Naive B cell (primary cell): ENCODE measurements around the gene DOK1. TPM values are rescaled to one million over a fixed set of nuclear protein-coding genes. Genes with fewer than 3 reads are reported as not detected.

Experiments
- ATAC-seq, 2 donors: fragments of 150-1000 bp; cut with Tn5 transposase; 2 replicates each; pipeline ENCODE4 v1.10.0; 2021; ENCODE audit warnings: low read depth in 2 of 2, mild to moderate bottlenecking in 2 of 2, moderate library complexity in 2 of 2
- DNase-seq: peaks from one replicate; pipeline ENCODE4 v3.0.0; 2022
- H3K27ac Mint-ChIP-seq, 6 donors: one replicate each; pipeline ENCODE4 v1.8.0; 2020 to 2022; ENCODE audit warnings: mild to moderate bottlenecking in 6 of 6, mixed read lengths in 6 of 6, moderate library complexity in 5 of 6, inconsistent platforms in 2 of 6
- H3K27me3 Mint-ChIP-seq, 3 donors: one replicate each; pipeline ENCODE4 v1.8.0; 2021 to 2022; ENCODE audit warnings: mixed read lengths in 3 of 3, mild to moderate bottlenecking in 1 of 3
- H3K36me3 Mint-ChIP-seq, 2 donors: one replicate each; pipeline ENCODE4 v1.8.0; 2020 to 2022; ENCODE audit warnings: mixed read lengths in 2 of 2, inconsistent platforms in 1 of 2, mild to moderate bottlenecking in 1 of 2
- H3K4me1 Mint-ChIP-seq, 3 donors: one replicate each; pipeline ENCODE4 v1.8.0; 2020 to 2022; ENCODE audit warnings: mixed read lengths in 3 of 3, inconsistent platforms in 1 of 3, mild to moderate bottlenecking in 1 of 3, moderate library complexity in 1 of 3
- H3K4me3 Mint-ChIP-seq, 8 donors: one replicate each; pipeline ENCODE4 v1.8.0; 2020 to 2022; ENCODE audit warnings: mild to moderate bottlenecking in 8 of 8, mixed read lengths in 8 of 8, moderate library complexity in 8 of 8, inconsistent platforms in 2 of 8
- H3K9me3 Mint-ChIP-seq, 7 donors: one replicate each; pipeline ENCODE4 v1.8.0; 2020 to 2022; ENCODE audit warnings: mixed read lengths in 7 of 7, mild to moderate bottlenecking in 5 of 7, inconsistent platforms in 2 of 7, moderate library complexity in 1 of 7
- polyA plus RNA-seq, 6 donors: library from polyadenylated mRNA; unstranded; fragments of 300-500 nt; fragmentation: Illumina TruSeq; gene quantifications; one replicate each; pipeline ENCODE4 v1.2.3, GENCODE V29; 2021; ENCODE audit warnings: low read depth in 6 of 6

Gene DOK1
- polyA plus RNA-seq, 6 donors from 2014 or later, result 21.2 to 44.1 (median 34.3) TPM

GRCh38 chr2:74515271-74515980 lies 39.1 kb upstream of the DOK1 start:
- Mint-ChIP-seq H3K36me3 (no peaks in the 10 kb centered on the region), H3K27ac (peak overlapping the region in 1 of 6 donors; percentile 92), H3K27me3 (peaks cover 70 to 91% (median 79%) of the 10 kb centered on the region in 3 donors), H3K9me3 (no peaks in the 10 kb centered on the region), H3K4me1 (peaks cover 13 to 27% (median 25%) of the 10 kb centered on the region in 3 donors), H3K4me3 (peak overlapping the region; percentile 59 to 89 (median 79))
- no peak for DNase-seq
- ATAC-seq, result peak; percentile 17 to 21

GRCh38 chr2:74515981-74516633 lies 38.4 kb upstream of the DOK1 start:
- H3K36me3 Mint-ChIP-seq, result no peaks in the 10 kb centered on the region
- H3K9me3 Mint-ChIP-seq, result no peaks in the 10 kb centered on the region
- H3K4me1 Mint-ChIP-seq, result peaks cover 13 to 27% (median 25%) of the 10 kb centered on the region in 3 donors
- DNase-seq (peak; percentile 64), ATAC-seq (peak; percentile 77 to 79)
- H3K27ac Mint-ChIP-seq, result no peak overlapping the region
- H3K27me3 Mint-ChIP-seq, result peaks cover 71 to 93% (median 80%) of the 10 kb centered on the region in 3 donors
- H3K4me3 Mint-ChIP-seq, result peak overlapping the region; percentile 70 to 91 (median 86)

- no peak for DNase-seq
- Mint-ChIP-seq H3K27ac (no peak overlapping the region), H3K27me3 (peaks cover 69 to 93% (median 80%) of the 10 kb centered on the region in 3 donors), H3K4me1 (peaks cover 13 to 27% (median 25%) of the 10 kb centered on the region in 3 donors), H3K4me3 (peak overlapping the region; percentile 70 to 91 (median 86)), H3K36me3 (peaks cover 0 to 3% of the 10 kb centered on the region in 2 donors), H3K9me3 (no peaks in the 10 kb centered on the region)
- no peak for ATAC-seq
Measured at GRCh38 chr2:74516650-74517049, 37.9 kb upstream of the DOK1 start.

- Mint-ChIP-seq H3K27me3 (peaks cover 42 to 50% (median 50%) of the 10 kb centered on the region in 3 donors), H3K27ac (no peak overlapping the region), H3K4me3 (no peak overlapping the region), H3K9me3 (no peaks in the 10 kb centered on the region), H3K4me1 (peaks cover 14 to 19% (median 15%) of the 10 kb centered on the region in 3 donors), H3K36me3 (peaks cover 12 to 23% of the 10 kb centered on the region in 2 donors)
- DNase-seq, result no peak
- no peak for ATAC-seq
Measured at GRCh38 chr2:74522516-74522915, 32.0 kb upstream of the DOK1 start.

- peaks cover 16 to 23% of the 10 kb centered on the region in 2 donors for H3K36me3 Mint-ChIP-seq
- no peak overlapping the region for H3K27ac Mint-ChIP-seq
- H3K4me3 Mint-ChIP-seq, result peak overlapping the region in 1 of 8 donors; percentile 21
- no peaks in the 10 kb centered on the region for H3K9me3 Mint-ChIP-seq
- H3K4me1 Mint-ChIP-seq, result peaks cover 23 to 31% (median 29%) of the 10 kb centered on the region in 3 donors
- ATAC-seq, result no peak
- peaks cover 27 to 35% (median 35%) of the 10 kb centered on the region in 3 donors for H3K27me3 Mint-ChIP-seq
- no peak for DNase-seq
Measured at GRCh38 chr2:74524005-74524404, 30.5 kb upstream of the DOK1 start.

DNA sequence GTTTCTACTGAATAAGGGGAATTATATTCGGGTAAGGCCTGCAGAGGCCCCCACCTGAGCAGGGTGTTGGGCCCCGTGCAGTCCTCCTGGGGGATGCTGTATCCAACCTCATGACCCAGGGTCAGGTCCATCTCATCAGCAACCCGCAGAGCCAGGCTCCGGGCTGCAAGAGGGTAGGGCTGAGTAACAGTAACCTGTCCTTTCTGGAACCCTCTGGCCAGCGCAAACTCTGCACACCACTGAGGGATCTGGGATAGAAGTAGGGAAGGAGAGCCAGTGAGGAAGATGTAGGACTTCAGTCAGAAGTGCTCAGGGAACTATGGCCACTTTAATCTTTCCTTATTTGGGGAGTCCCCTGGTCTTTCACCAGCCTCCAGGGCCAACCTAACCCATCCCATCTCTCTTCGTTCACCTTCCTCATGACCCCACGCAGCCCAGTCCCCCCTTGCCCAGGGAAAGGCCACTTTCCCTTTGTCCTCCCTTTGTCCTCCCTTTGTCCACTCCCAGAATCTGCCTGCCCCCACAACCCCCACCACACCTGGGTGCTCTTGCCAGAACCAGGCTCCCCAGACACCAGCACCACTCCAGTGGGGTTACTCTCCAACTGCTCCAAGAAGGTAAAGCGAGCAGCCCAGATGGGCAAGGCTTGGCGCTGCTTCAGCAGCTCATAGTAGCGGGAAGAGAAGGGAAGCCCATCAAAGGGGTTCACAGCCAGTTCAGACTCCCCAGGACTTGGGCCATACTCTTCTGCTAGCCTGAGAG lies 29.4 kb upstream of the DOK1 start:
- H3K27me3 Mint-ChIP-seq, result peaks cover 18 to 24% (median 23%) of the 10 kb centered on the region in 3 donors
- H3K4me3 Mint-ChIP-seq, result peak overlapping the region in 1 of 8 donors; percentile 4
- peak overlapping the region in 1 of 6 donors; percentile 44 for H3K27ac Mint-ChIP-seq
- peaks cover 25 to 32% (median 31%) of the 10 kb centered on the region in 3 donors for H3K4me1 Mint-ChIP-seq
- H3K9me3 Mint-ChIP-seq, result no peaks in the 10 kb centered on the region
- H3K36me3 Mint-ChIP-seq, result peaks cover 16 to 23% of the 10 kb centered on the region in 2 donors
- DNase-seq, result no peak
- no peak for ATAC-seq

- DNase-seq, result peak; percentile 69
- peaks cover 30 to 38% (median 37%) of the 10 kb centered on the region in 3 donors for H3K4me1 Mint-ChIP-seq
- peak; percentile 24 to 32 for ATAC-seq
- H3K36me3 Mint-ChIP-seq, result peaks cover 16 to 23% of the 10 kb centered on the region in 2 donors
- H3K27me3 Mint-ChIP-seq, result peaks cover 12 to 15% (median 15%) of the 10 kb centered on the region in 3 donors
- H3K9me3 Mint-ChIP-seq, result no peaks in the 10 kb centered on the region
- peak within 1 kb of the TSS; percentile 41 to 98 (median 92) for H3K27ac Mint-ChIP-seq
- peak within 1 kb of the TSS; percentile 35 to 86 (median 46) for H3K4me3 Mint-ChIP-seq
Measured at GRCh38 chr2:74525717-74526648, 28.5 kb upstream of the DOK1 start, which contains the start of gene DQX1. TSS of gene DQX1 (minus strand) at chr2:74526231. CDS start at chr2:74525729, 502 bp downstream.

DNA sequence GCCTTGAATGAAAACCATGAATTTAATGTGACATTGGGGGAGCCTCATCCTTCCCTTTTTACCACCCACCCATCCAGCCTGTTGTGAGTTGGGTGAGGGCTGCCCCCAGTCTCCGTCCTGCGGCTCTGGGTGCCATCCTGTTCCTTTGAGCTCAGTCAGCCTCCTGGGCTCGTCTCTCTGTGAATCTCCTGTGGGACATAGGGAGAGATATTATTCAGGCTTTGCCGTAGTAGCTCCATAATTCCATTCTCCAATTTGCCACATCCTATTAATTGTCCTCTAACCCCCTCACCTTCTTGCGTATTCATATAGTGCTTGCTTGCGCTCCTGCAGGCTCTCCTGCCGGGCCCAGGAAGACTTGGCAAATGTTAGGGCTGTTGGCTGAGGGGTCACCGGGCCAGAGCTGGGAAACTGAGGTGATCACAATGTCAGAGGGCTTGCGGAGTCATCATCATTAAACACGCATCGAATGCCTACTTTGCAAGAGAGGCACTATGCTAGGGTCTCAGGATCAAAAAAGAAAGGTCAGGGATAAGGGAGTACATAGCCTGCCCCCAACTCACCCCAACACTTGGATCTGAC lies 27.8 kb upstream of the DOK1 start:
- peaks cover 16 to 20% of the 10 kb centered on the region in 2 donors for H3K36me3 Mint-ChIP-seq
- H3K27ac Mint-ChIP-seq, result peak overlapping the region; percentile 41 to 98 (median 92)
- peak overlapping the region; percentile 35 to 86 (median 46) for H3K4me3 Mint-ChIP-seq
- DNase-seq (no peak), ATAC-seq (no peak)
- no peaks in the 10 kb centered on the region for H3K9me3 Mint-ChIP-seq
- H3K4me1 Mint-ChIP-seq, result peaks cover 38 to 45% (median 43%) of the 10 kb centered on the region in 3 donors
- H3K27me3 Mint-ChIP-seq, result peaks cover 7 to 8% (median 7%) of the 10 kb centered on the region in 3 donors

DNA sequence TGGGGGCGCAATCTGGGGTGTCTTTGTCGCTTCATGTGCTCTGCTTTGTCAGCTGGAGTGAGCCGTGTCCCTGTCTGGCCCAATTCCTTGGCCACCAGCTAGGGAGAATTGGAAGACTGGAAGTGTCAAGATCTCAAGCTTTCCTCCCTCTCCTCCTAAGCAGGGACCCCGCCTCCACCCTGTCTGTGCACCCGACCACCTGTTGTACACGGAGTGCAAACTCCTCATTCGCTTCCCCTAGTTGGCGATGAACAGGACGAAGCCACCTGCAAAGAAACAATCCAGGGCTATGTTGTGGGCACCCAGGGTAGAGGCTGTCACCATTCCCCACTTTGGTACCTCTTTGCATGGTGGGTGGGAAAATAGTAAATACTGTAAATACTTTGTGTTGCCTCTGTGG lies 26.8 kb upstream of the DOK1 start:
- peak overlapping the region in 5 of 6 donors; percentile 18 to 95 (median 91) for H3K27ac Mint-ChIP-seq
- DNase-seq, result no peak

DNA sequence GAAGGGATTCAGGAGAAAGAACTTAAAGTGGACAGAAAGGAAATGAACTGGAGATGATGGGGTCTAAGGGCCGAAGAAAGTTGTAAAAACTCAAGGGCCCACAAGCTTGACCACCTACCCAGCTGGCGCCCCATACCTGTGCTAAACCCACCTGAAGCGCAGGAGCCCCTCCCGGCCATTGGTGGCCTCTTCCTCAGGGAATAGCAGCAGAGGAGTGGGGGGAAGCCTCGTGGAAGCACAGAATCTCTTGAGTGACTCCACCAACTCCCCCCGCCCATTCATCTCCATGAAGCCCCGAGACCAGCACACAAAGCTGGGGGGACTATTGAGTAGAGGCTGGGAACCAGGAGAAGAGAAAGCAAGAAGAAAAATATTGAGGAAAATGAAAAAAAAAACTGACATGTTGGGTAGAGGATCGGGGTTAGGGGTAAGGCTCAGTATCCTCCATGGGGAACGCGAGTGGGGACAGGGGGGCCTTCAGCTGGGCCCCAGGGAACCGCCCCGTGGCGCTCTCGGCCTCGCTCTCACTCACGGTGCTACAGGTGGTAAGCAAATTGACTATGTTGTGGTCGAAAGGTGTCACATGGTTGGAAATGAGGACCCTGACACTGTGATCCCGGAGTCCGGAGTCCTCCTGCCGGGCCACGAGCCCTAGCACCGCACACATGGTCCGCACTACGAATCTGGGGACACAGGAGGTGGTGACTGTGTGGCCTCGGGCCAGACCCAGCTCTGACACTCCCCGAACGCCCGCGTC lies 25.7 kb upstream of the DOK1 start:
- ATAC-seq (no peak), DNase-seq (no peak)
- Mint-ChIP-seq H3K4me3 (peak overlapping the region; percentile 83 to 96 (median 94)), H3K27me3 (no peaks in the 10 kb centered on the region), H3K27ac (peak overlapping the region; percentile 93 to 97 (median 95)), H3K4me1 (peaks cover 46 to 57% (median 49%) of the 10 kb centered on the region in 3 donors), H3K36me3 (peaks cover 15 to 21% of the 10 kb centered on the region in 2 donors), H3K9me3 (peaks cover 0 to 1% (median 0%) of the 10 kb centered on the region in 7 donors)

More for the DNA sequence above, 26.8 kb upstream of the DOK1 start:
- Mint-ChIP-seq H3K9me3 (no peaks in the 10 kb centered on the region), H3K4me3 (peak overlapping the region; percentile 83 to 96 (median 94)), H3K4me1 (peaks cover 46 to 55% (median 49%) of the 10 kb centered on the region in 3 donors), H3K27me3 (no peaks in the 10 kb centered on the region), H3K36me3 (peaks cover 15 to 21% of the 10 kb centered on the region in 2 donors)
- ATAC-seq, result no peak
